GM15510 (cell line): ENCODE data around the gene PSORS1C1.

Experiments
- POLR2A ChIP-seq: IDR thresholded peaks from 3 replicates; pipeline ENCODE4 v1.6.1; 2011; ENCODE audit warnings: borderline replicate concordance; ENCODE audit not compliant: insufficient read length; ENCODE audit errors: extremely low read depth

PSORS1C1 gene

GRCh38 chr6:31114541-31114878 lies at the start of gene PSORS1C1:
Gene PSORS1C1 (plus strand): TSS chr6:31114800. CDS start chr6:31129633, 14,833 bp downstream.
- TF ChIP-seq POLR2A: no peak

- no peak for TF ChIP-seq POLR2A
These were observed 49.0 kb upstream of the PSORS1C1 start for GRCh38 chr6:31065556-31065955.

- TF ChIP-seq POLR2A: no peak
These were observed 45.8 kb upstream of the PSORS1C1 start for GRCh38 chr6:31068669-31069340.

GRCh38 chr6:31070711-31071197 lies 43.8 kb upstream of the PSORS1C1 start:
- TF ChIP-seq POLR2A: no peak

GRCh38 chr6:31074401-31074800 lies 40.2 kb upstream of the PSORS1C1 start:
- TF ChIP-seq POLR2A: no peak

- TF ChIP-seq POLR2A: no peak
These were observed 39.1 kb upstream of the PSORS1C1 start for GRCh38 chr6:31075528-31075927.

GRCh38 chr6:31076611-31077010 lies 38.0 kb upstream of the PSORS1C1 start:
- no peak for TF ChIP-seq POLR2A

GRCh38 chr6:31079656-31080261 lies 34.8 kb upstream of the PSORS1C1 start:
- TF ChIP-seq POLR2A: no peak

GRCh38 chr6:31081872-31082271 lies 32.7 kb upstream of the PSORS1C1 start:
- TF ChIP-seq POLR2A: no peak

GRCh38 chr6:31083742-31084354 lies 30.8 kb upstream of the PSORS1C1 start:
- TF ChIP-seq POLR2A: no peak

- TF ChIP-seq POLR2A: no peak
These were observed 27.7 kb upstream of the PSORS1C1 start for GRCh38 chr6:31086788-31087440.

GRCh38 chr6:31087494-31088089 lies 27.0 kb upstream of the PSORS1C1 start:
- no peak for TF ChIP-seq POLR2A

- no peak for TF ChIP-seq POLR2A
These were observed 24.2 kb upstream of the PSORS1C1 start for GRCh38 chr6:31090275-31090972.

- no peak for TF ChIP-seq POLR2A
These were observed 23.6 kb upstream of the PSORS1C1 start for GRCh38 chr6:31090973-31091364.
